DND-41 (cell line): Measurements from ENCODE around the gene TARP.

Source experiments
- ATAC-seq: fragments of 200-7000 bp; cut with Tn5 transposase; 3 replicates; pipeline ENCODE4 v1.9.1; 2021; ENCODE audit warnings: low read depth; ENCODE audit not compliant: insufficient read depth
- DNase-seq: peaks from one replicate; pipeline ENCODE4 v3.0.0-alpha.2; 2020
- H2AFZ ChIP-seq: 2 replicates; pipeline ENCODE4 v1.6.0; 2012; ENCODE audit warnings: low read depth, low read length
- H3K27ac ChIP-seq: 2 replicates; pipeline ENCODE4 v1.5.1; 2012; ENCODE audit warnings: low read length, inconsistent platforms
- H3K27me3 ChIP-seq: fragments of 200-600 bp; sonication (generic); 2 replicates; pipeline ENCODE4 v1.6.0; 2012; ENCODE audit warnings: low read length, mild to moderate bottlenecking, inconsistent platforms; ENCODE audit not compliant: insufficient read depth, poor library complexity
- H3K36me3 ChIP-seq: 2 replicates; pipeline ENCODE4 v1.5.1; 2012; ENCODE audit warnings: low read length, inconsistent platforms; ENCODE audit not compliant: insufficient read depth
- H3K4me1 ChIP-seq: 2 replicates; pipeline ENCODE4 v1.5.1; 2012; ENCODE audit warnings: mild to moderate bottlenecking, low read length; ENCODE audit not compliant: insufficient read depth
- H3K4me2 ChIP-seq: 2 replicates; pipeline ENCODE4 v1.6.0; 2012; ENCODE audit warnings: mild to moderate bottlenecking, moderate library complexity, low read length, inconsistent platforms; ENCODE audit not compliant: insufficient read depth
- H3K4me3 ChIP-seq, 2 experiments: fragments of 200-600 bp in 1 of 2; shearing (Covaris generic) in 1 of 2; 2 replicates each; pipeline ENCODE4 v1.5.1; 2012 to 2016; ENCODE audit warnings: inconsistent platforms in 2 of 2, low read length in 2 of 2, mild to moderate bottlenecking in 2 of 2, low read depth in 1 of 2, moderate library complexity in 1 of 2
- H3K79me2 ChIP-seq: 2 replicates; pipeline ENCODE4 v1.6.0; 2012; ENCODE audit warnings: low read length, inconsistent platforms; ENCODE audit not compliant: insufficient read depth
- H3K9ac ChIP-seq: 2 replicates; pipeline ENCODE4 v1.6.0; 2012; ENCODE audit warnings: low read depth, mild to moderate bottlenecking, inconsistent platforms, low read length, moderate library complexity
- H3K9me3 ChIP-seq: 2 replicates; pipeline ENCODE4 v1.5.1; 2012; ENCODE audit warnings: low read length, moderate library complexity, mild to moderate bottlenecking, inconsistent platforms; ENCODE audit not compliant: insufficient read depth, severe bottlenecking
- H4K20me1 ChIP-seq: 2 replicates; pipeline ENCODE4 v1.6.0; 2012; ENCODE audit warnings: low read length; ENCODE audit not compliant: insufficient read depth
- CTCF ChIP-seq: IDR thresholded peaks from 2 replicates; pipeline ENCODE4 v1.5.1; 2012; ENCODE audit warnings: borderline replicate concordance, low read length, moderate library complexity, mild to moderate bottlenecking; ENCODE audit not compliant: poor library complexity, severe bottlenecking; ENCODE audit errors: extremely low read depth
- EZH2 ChIP-seq: IDR thresholded peaks from 3 replicates; pipeline ENCODE4 v1.6.1; 2012; ENCODE audit warnings: borderline replicate concordance, low read depth, mild to moderate bottlenecking, moderate library complexity, low read length, inconsistent platforms; ENCODE audit not compliant: severe bottlenecking

Gene TARP

GRCh38 chr7:38321967-38322366, 48.5 kb upstream of the TARP start:
- ATAC-seq (no peak), DNase-seq (no peak)
- no peaks in the 10 kb centered on the region for H3K9me3 ChIP-seq
- H3K4me1 ChIP-seq = no peaks in the 10 kb centered on the region
- H3K79me2 ChIP-seq = no peaks in the 10 kb centered on the region
- H3K9ac ChIP-seq = no peak overlapping the region
- TF ChIP-seq CTCF = no peak
- TF ChIP-seq EZH2 = no peak
- no peaks in the 10 kb centered on the region for H3K36me3 ChIP-seq
- no peaks in the 10 kb centered on the region for H3K27me3 ChIP-seq
- H3K4me2 ChIP-seq = no peak overlapping the region
- H4K20me1 ChIP-seq = no peaks in the 10 kb centered on the region
- no peak overlapping the region for H3K27ac ChIP-seq
- H3K4me3 ChIP-seq = no peak overlapping the region
- no peak overlapping the region for H2AFZ ChIP-seq

GRCh38 chr7:38321515-38321944, 48.1 kb upstream of the TARP start:
- Histone ChIP-seq H3K27ac (no peak overlapping the region), H3K9ac (no peak overlapping the region), H3K4me3 (no peak overlapping the region), H2AFZ (no peak overlapping the region), H3K36me3 (no peaks in the 10 kb centered on the region), H3K27me3 (no peaks in the 10 kb centered on the region), H3K4me1 (no peaks in the 10 kb centered on the region), H3K79me2 (no peaks in the 10 kb centered on the region), H4K20me1 (no peaks in the 10 kb centered on the region), H3K4me2 (no peak overlapping the region), H3K9me3 (no peaks in the 10 kb centered on the region)
- no peak for TF ChIP-seq EZH2
- TF ChIP-seq CTCF = no peak
- DNase-seq = no peak
- ATAC-seq = no peak

GRCh38 chr7:38321050-38321449, 47.6 kb upstream of the TARP start:
- H3K4me2 ChIP-seq = no peak overlapping the region
- no peak overlapping the region for H3K4me3 ChIP-seq
- H3K9me3 ChIP-seq = no peaks in the 10 kb centered on the region
- no peak overlapping the region for H3K27ac ChIP-seq
- H3K9ac ChIP-seq = no peak overlapping the region
- H3K27me3 ChIP-seq = no peaks in the 10 kb centered on the region
- TF ChIP-seq EZH2 (no peak), CTCF (no peak)
- DNase-seq (no peak), ATAC-seq (no peak)
- no peak overlapping the region for H2AFZ ChIP-seq
- no peaks in the 10 kb centered on the region for H4K20me1 ChIP-seq
- no peaks in the 10 kb centered on the region for H3K79me2 ChIP-seq
- no peaks in the 10 kb centered on the region for H3K4me1 ChIP-seq
- no peaks in the 10 kb centered on the region for H3K36me3 ChIP-seq

- no peak overlapping the region for H2AFZ ChIP-seq
- ATAC-seq (no peak), DNase-seq (no peak)
- no peak overlapping the region for H3K9ac ChIP-seq
- no peaks in the 10 kb centered on the region for H4K20me1 ChIP-seq
- no peaks in the 10 kb centered on the region for H3K4me1 ChIP-seq
- H3K4me3 ChIP-seq = no peak overlapping the region
- no peak overlapping the region for H3K4me2 ChIP-seq
- TF ChIP-seq EZH2 (no peak), CTCF (no peak)
- H3K36me3 ChIP-seq = no peaks in the 10 kb centered on the region
- no peaks in the 10 kb centered on the region for H3K27me3 ChIP-seq
- no peaks in the 10 kb centered on the region for H3K9me3 ChIP-seq
- H3K79me2 ChIP-seq = no peaks in the 10 kb centered on the region
- H3K27ac ChIP-seq = no peak overlapping the region
These were observed 46.4 kb upstream of the TARP start for GRCh38 chr7:38319873-38320272.
